Measurements from ENCODE around the gene DUSP9. TPM values are rescaled to one million over a fixed set of nuclear protein-coding genes. Genes with fewer than 3 reads are reported as not detected.
"Not testable (repeated sequence)": the region's sequence is repeated elsewhere in the genome, so short reads cannot be mapped to it uniquely, and the experiment has no call there.

Gene DUSP9
- total RNA-seq, 4 donors from 2014 or later = not detected

- DNase-seq = no peak
- no peaks in the 10 kb centered on the region for H3K27me3 ChIP-seq
- intact Hi-C loops (cut with DNase I) = no loop called here
- H3K27ac ChIP-seq = no peak overlapping the region
- 91 to 95% methylated on average over 7 to 13 of the region's 31 CpGs for WGBS, 2 donors
- H3K9me3 ChIP-seq = no peaks in the 10 kb centered on the region
- TF ChIP-seq POLR2A (IDR thresholded peaks at IDR 0.05) = no peak
- TF ChIP-seq CTCF (IDR thresholded peaks at IDR 0.05) = no peak
- no peaks in the 10 kb centered on the region for H3K4me1 ChIP-seq
- no peak overlapping the region for H3K4me3 ChIP-seq (replicated peaks in 1 of 3)
- H3K36me3 ChIP-seq = no peaks in the 10 kb centered on the region
Observed at GRCh38 chrX:153693216-153694086, 46.4 kb downstream of the DUSP9 start.

DNA sequence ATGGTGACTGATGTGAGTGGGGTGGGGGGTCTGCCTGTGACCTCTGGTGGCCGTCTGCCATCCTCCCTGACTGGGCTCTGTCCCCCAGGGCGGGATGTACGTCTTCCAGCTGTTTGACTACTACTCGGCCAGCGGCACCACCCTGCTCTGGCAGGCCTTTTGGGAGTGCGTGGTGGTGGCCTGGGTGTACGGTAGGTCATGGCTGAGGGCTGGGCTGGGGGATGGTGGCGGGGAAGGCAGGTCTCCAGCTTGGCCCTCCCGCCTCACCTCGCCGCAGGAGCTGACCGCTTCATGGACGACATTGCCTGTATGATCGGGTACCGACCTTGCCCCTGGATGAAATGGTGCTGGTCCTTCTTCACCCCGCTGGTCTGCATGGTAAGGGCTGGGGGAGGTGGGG lies 47.3 kb downstream of the DUSP9 start:
- H3K4me3 ChIP-seq (replicated peaks in 1 of 3); DNase-seq; H3K36me3 ChIP-seq; H3K27ac ChIP-seq; H3K4me1 ChIP-seq; intact Hi-C loops (cut with DNase I); H3K9me3 ChIP-seq; H3K27me3 ChIP-seq: not testable (repeated sequence)
- WGBS, 2 donors = 60% methylated on average over 1 of the region's 16 CpGs; no CpG with 5 or more reads in 1 of the 2 donors

GRCh38 chrX:153694687-153695270 lies 47.8 kb downstream of the DUSP9 start:
- DNase-seq = no peak
- WGBS, 2 donors = 90% methylated on average over 6 of the region's 23 CpGs; no CpG with 5 or more reads in 1 of the 2 donors
- H3K4me3 ChIP-seq (replicated peaks in 1 of 3) = no peak overlapping the region
- no peak for TF ChIP-seq CTCF (IDR thresholded peaks at IDR 0.05)
- no peak for TF ChIP-seq POLR2A (IDR thresholded peaks at IDR 0.05)
- no peaks in the 10 kb centered on the region for H3K4me1 ChIP-seq
- no peaks in the 10 kb centered on the region for H3K36me3 ChIP-seq
- no peaks in the 10 kb centered on the region for H3K27me3 ChIP-seq
- intact Hi-C loops (cut with DNase I) = no loop called here
- no peaks in the 10 kb centered on the region for H3K9me3 ChIP-seq
- H3K27ac ChIP-seq = no peak overlapping the region

DNA sequence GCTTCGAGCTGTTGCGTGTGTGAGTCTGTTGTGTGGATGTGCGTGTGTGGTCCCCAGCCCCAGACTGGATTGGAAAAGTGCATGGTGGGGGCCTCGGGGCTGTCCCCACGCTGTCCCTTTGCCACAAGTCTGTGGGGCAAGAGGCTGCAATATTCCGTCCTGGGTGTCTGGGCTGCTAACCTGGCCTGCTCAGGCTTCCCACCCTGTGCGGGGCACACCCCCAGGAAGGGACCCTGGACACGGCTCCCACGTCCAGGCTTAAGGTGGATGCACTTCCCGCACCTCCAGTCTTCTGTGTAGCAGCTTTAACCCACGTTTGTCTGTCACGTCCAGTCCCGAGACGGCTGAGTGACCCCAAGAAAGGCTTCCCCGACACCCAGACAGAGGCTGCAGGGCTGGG lies 49.1 kb downstream of the DUSP9 start:
- no peaks in the 10 kb centered on the region for H3K9me3 ChIP-seq
- intact Hi-C loops (cut with DNase I) = no loop called here
- no peaks in the 10 kb centered on the region for H3K27me3 ChIP-seq
- TF ChIP-seq POLR2A (IDR thresholded peaks at IDR 0.05) (no peak), CTCF (IDR thresholded peaks at IDR 0.05) (no peak)
- H3K4me1 ChIP-seq = no peaks in the 10 kb centered on the region
- no peak for DNase-seq
- no peak overlapping the region for H3K4me3 ChIP-seq (replicated peaks in 1 of 3)
- WGBS, 2 donors = 92 to 93% methylated on average over 5 to 7 of the region's 15 CpGs
- no peak overlapping the region for H3K27ac ChIP-seq
- peaks cover 0 to 6% of the 10 kb centered on the region in 2 donors for H3K36me3 ChIP-seq

GRCh38 chrX:153696538-153696937 lies 49.5 kb downstream of the DUSP9 start:
- intact Hi-C loops (cut with DNase I); H3K27me3 ChIP-seq; H3K27ac ChIP-seq; H3K4me3 ChIP-seq (replicated peaks in 1 of 3); H3K36me3 ChIP-seq; H3K9me3 ChIP-seq; DNase-seq; H3K4me1 ChIP-seq: not testable (repeated sequence)
- 82 to 84% methylated on average over 8 to 9 of the region's 10 CpGs for WGBS, 2 donors

DNA sequence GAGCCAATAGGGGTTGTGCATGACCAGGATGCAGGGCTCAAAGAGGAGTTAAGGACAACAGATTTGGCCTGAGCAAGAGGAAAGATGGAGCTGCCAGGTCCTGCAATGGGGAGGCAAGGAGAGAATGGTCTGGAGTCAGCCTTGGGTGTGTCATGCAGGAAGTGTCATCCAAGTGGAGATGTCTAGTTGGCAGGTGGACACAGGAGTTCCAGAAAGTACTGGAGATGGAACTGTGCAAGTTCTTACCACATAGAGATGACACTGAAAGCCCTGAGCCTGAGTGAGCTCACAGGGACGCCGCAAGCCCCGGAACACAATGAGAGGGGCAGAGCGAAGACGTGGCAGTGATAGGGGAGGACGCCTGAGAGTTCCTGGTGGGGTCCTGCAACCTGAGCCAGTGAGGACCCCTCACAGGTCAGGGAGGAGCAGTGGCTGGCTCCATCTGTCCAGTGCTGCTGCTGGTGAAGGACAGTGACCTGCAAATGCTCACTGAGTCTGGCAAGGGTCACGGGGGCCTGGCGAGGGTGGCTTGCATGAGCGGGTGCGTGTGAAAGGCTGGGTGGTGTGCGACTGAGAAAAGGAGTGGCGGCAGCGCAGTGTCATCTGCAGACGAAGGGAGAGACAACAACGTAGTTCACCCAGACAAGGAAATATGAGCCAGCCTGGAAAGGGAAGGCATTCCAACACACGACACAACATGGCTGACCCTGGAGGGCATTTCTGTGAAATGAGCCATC lies 50.2 kb downstream of the DUSP9 start:
- 93 to 96% methylated on average over 10 to 16 of the region's 16 CpGs for WGBS, 2 donors
- H3K4me3 ChIP-seq (replicated peaks in 1 of 3); H3K27ac ChIP-seq; H3K4me1 ChIP-seq; DNase-seq; H3K9me3 ChIP-seq; H3K36me3 ChIP-seq; H3K27me3 ChIP-seq; intact Hi-C loops (cut with DNase I): not testable (repeated sequence)

Measured in thyroid gland (tissue), 4 donors.